HL-60 (cell line): ENCODE results near the gene PAQR4.

Experiments
- DNase-seq, 2 experiments: peaks; one replicate each; pipeline ENCODE4 v3.0.0-alpha.2; 2010 to 2020; ENCODE audit warnings: low read depth in 1 of 2, low spot score in 1 of 2
- H3K27ac ChIP-seq: fragments of 250-450 bp; sonication (Bioruptor Pico); replicated peaks from 2 replicates; pipeline ENCODE4 v1.5.1; 2020; ENCODE audit warnings: mild to moderate bottlenecking, moderate library complexity
- H3K27me3 ChIP-seq: fragments of 250-450 bp; sonication (Bioruptor Pico); 2 replicates; pipeline ENCODE4 v1.5.1; 2021; ENCODE audit warnings: mild to moderate bottlenecking, moderate library complexity; ENCODE audit not compliant: insufficient read depth, poor library complexity, severe bottlenecking
- H3K4me3 ChIP-seq: replicated peaks from 2 replicates; pipeline ENCODE4 v1.5.1; 2011; ENCODE audit warnings: mild to moderate bottlenecking, control low read depth, low read length; ENCODE audit not compliant: insufficient read depth
- GABPA ChIP-seq: IDR thresholded peaks from 2 replicates; pipeline ENCODE4 v1.6.1; 2012; ENCODE audit warnings: low read depth
- POLR2AphosphoS5 ChIP-seq: IDR thresholded peaks from 2 replicates; pipeline ENCODE4 v1.6.1; 2012; ENCODE audit warnings: low read depth
- REST ChIP-seq: IDR thresholded peaks from 2 replicates; pipeline ENCODE4 v1.6.1; 2012; ENCODE audit warnings: low read depth; ENCODE audit not compliant: insufficient replicate concordance
- SPI1 ChIP-seq: IDR thresholded peaks from 2 replicates; pipeline ENCODE4 v1.6.1; 2012; ENCODE audit warnings: low read depth, mild to moderate bottlenecking, borderline replicate concordance
- TF ChIP-seq, protein P1 (sequence below): IDR thresholded peaks from one replicate; pipeline ENCODE4 v1.5.1; 2011; ENCODE audit warnings: low read length, control low read depth, inconsistent platforms; ENCODE audit not compliant: insufficient read depth

Gene PAQR4

GRCh38 chr16:3013998-3014690, 45.0 kb downstream of the PAQR4 start:
- Histone ChIP-seq H3K27ac (no peak overlapping the region), H3K4me3 (no peak overlapping the region), H3K27me3 (no peaks in the 10 kb centered on the region)
- no peak for DNase-seq
- no peak for TF ChIP-seq REST

- H3K27ac ChIP-seq = no peak overlapping the region
- no peaks in the 10 kb centered on the region for H3K27me3 ChIP-seq
- no peak for DNase-seq
- no peak overlapping the region for H3K4me3 ChIP-seq
- TF ChIP-seq, protein P1, sequence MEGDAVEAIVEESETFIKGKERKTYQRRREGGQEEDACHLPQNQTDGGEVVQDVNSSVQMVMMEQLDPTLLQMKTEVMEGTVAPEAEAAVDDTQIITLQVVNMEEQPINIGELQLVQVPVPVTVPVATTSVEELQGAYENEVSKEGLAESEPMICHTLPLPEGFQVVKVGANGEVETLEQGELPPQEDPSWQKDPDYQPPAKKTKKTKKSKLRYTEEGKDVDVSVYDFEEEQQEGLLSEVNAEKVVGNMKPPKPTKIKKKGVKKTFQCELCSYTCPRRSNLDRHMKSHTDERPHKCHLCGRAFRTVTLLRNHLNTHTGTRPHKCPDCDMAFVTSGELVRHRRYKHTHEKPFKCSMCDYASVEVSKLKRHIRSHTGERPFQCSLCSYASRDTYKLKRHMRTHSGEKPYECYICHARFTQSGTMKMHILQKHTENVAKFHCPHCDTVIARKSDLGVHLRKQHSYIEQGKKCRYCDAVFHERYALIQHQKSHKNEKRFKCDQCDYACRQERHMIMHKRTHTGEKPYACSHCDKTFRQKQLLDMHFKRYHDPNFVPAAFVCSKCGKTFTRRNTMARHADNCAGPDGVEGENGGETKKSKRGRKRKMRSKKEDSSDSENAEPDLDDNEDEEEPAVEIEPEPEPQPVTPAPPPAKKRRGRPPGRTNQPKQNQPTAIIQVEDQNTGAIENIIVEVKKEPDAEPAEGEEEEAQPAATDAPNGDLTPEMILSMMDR = no peak
- TF ChIP-seq GABPA = no peak
- TF ChIP-seq SPI1 = no peak
- TF ChIP-seq POLR2AphosphoS5 = no peak
- no peak for TF ChIP-seq REST
Observed at GRCh38 chr16:3014971-3015370, 45.8 kb downstream of the PAQR4 start.

DNA sequence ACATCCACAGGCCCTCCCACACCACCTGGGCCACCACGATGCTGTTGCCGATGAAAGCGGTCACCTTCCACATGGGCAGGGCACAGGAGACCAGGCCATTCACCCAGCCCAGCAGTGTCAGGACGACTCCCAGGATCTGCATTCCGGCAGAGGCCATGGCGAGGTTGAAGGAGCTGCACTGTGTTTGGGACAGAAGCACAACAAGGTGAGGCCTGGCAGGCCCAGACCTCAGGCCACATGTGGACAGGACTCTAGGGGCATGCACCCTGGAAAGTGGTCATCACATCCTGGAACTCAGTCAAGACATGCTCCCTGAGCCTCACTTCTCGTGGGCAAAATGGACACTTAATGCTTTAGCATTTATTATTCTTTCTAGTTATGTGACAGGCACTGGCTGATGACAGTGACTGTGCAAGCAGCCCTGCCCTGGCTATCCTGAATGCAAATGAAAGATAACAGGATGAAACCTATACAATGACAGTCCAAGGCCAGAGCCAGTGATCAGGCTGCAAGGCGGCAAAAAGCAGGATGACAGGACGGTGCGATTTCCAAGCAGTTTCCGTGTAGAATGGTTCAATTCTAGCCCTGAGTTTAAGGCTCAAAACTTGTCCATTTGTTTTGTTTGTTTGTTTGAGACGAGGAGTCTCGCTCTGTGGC, 46.8 kb downstream of the PAQR4 start:
- no peaks in the 10 kb centered on the region for H3K27me3 ChIP-seq
- no peak overlapping the region for H3K4me3 ChIP-seq
- no peak for DNase-seq
- no peak overlapping the region for H3K27ac ChIP-seq
- TF ChIP-seq, protein P1 = no peak
- no peak for TF ChIP-seq REST
- TF ChIP-seq GABPA = no peak
- TF ChIP-seq POLR2AphosphoS5 = no peak
